ENCODE measurements around the gene CDK17.
A peak's percentile ranks its signal among the peaks of the same experiment; 100 is the strongest.
"Not testable (repeated sequence)": the region's sequence is repeated elsewhere in the genome, so short reads cannot be mapped to it uniquely, and the experiment has no call there.

Gene CDK17

DNA sequence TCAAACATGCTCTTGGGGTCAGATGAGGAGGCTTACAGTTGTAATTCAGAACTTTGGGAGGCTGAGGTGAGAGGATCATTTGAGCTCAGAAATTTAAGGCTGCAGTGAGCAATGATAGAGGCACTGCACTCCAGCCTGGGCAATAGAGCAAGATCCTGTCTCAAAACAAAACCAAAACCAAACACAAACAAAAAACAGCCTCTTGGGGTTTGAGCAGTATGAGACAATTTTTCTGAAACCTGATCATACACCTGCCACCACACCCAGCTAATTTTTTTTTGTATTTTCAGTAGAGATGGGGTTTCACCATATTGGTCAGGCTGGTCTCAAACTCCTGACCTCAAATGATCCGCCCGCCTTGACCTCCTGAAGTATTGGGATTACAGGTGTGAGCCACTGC is 17.4 kb upstream of the CDK17 start:
- DNase-seq (ENCODE audit: low spot score), result not testable (repeated sequence)

DNA sequence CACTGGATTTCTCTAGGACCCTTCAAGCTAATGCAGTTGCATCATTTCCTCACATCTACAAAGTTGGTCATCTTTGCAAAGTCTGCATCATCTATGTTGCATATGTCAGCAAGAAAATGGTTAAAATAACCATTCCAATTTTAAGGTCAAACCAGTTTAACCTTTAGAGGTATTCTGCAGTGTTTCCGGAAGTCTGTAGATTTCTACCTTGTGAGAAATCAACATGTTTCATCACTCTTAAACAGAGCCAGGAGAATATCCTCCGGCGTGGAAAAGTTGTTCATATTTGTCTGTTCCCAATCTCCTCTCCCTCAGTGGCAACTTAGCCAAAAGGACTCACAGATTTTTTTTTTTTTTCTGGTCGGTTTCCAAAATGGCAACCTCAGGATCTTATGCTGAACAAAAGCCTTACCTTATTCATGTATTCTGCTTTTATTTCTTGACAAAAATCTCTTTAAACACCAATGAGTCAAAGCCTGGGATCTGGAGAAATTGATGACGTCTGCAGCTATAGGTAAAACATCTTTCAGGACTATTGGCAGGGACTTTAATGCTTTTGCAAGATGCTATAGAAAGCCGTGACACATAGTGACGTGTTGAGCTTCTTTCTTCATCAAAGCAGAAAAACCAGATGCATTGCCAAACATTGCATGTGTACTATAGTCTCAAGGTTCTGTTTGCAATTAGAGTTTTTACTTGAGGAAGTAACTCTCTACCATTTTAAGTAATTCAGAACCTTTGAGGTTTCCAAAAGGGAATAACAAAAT is 16.0 kb upstream of the CDK17 start:
- DNase-seq (ENCODE audit: low spot score), result no peak

DNA sequence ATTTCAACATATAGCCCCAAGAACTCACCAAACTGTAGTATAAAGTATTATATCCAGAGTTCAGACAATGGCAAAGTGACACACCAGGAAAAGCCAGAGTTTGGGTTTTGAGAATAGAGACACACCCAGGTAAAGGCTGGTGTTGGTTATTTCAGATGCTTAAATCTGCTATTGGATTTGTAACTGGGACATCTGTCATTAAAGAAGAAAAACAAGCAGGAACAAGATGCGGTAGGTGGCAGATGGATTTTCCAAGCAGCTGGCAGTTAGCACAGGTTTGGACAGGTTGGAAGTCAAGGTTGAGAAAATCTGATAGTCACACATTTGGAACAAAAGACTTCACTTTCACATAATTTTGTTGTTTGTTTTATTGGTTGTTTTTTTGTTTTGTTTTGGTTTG is 14.4 kb upstream of the CDK17 start:
- no peak for DNase-seq (ENCODE audit: low spot score)

DNA sequence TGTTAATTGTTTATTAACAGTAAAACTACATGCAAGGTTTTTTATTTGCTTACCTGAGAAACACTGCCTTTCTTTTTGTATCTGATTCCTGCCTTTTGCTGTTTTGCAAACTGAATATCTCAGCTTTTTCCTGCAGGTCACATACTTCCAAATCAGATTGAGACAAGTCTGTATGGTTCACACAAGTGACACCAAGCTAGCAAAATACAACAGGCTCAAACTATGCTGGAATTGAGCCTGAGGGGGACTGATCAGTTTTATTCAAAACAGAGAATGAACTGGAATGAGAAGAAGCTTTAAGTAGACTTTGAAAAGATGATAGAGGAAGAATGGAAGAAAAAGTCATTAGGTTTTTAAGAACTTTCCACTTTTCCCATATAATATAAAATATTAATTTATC is 12.2 kb upstream of the CDK17 start:
- no peak for DNase-seq (ENCODE audit: low spot score)

DNA sequence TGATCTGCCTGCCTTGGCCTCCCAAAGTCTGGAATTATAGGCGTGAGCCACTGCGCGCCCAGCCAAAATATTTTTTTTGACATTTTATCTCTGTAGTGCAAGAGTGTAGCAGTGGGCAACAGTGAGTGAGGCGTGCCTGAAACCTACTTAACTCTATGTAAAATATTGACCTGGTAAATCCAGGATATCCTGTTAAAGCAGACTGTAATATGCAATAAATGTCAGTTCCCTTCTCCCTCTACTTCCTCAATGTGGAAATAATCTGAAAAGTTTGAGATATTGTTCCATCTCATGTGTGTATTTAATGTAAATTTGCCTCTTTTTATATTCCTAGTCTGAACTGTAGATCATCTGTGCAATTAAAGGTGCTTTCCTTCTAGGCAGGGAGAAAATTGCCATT is 9.5 kb upstream of the CDK17 start:
- no peak for DNase-seq (ENCODE audit: low spot score)

DNA sequence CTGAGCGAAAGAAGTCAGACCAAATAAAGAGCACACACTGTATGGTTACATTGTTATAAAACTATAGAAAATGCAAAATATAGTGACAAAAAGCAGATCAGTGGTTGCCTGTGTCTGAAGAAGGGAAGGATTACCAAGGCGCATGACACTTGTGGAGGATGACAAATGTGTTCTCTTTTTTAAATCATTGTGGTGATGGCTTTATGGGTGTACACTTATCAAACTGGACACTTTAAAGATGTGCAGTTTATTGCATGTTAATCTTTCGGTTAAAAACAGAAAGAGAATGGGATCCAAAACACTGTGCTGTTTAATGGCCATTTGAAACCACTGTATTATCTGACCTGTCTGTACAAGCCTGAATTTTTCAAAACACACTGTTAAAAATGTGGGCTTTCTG is 8.8 kb upstream of the CDK17 start:
- DNase-seq (ENCODE audit: low spot score), result no peak

DNA sequence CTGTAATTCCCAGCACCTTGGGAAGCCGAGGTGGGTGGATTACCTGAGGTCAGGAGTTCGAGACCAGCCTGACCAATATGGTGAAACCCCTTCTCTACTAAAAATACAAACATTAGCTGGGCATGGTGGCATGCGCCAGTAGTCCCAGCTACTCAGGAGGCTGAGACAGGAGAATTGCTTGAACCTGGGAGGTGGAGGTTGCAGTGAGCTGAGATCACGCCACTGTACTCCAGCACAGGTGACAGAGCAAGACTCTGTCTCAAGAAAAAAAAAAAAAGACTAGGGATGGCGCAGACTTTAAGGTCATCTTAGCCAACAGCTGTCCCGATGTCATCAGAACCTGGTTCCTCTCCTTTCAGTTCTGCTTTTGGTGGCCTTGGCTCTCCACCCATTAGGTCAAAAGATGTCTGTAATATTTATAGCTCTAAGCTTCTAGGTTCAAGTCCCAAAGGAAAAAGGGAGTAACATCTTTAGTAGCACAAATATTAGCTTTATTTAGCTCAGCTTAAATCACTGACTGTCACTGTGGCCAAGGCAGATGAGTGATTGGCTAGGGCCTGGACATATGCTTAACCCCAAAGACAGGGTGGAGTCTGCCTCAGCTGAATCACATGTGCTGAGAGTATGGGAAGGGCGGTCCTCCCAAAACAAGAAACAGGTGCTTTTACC is 7.3 kb upstream of the CDK17 start:
- not testable (repeated sequence) for DNase-seq (ENCODE audit: low spot score)

DNA sequence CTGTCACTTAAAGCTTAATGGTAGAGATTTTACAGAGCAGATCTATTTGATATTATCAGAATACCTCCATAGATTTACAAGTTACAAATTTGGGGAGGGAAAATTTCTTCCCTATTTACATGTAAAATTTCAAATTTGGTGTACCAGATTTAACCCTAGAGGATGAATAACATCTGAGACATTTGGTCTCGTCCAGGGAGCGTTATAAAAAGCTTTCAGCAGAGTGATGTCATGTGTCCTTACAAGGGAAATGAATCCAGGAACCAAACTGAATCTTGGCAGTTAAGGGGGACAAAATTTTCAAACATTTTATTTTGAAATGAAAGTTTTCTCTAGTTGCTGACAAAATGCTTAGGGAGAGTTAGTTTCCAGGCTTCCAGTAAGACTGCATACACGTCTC is 4.5 kb upstream of the CDK17 start:
- DNase-seq (ENCODE audit: low spot score), result no peak

DNA sequence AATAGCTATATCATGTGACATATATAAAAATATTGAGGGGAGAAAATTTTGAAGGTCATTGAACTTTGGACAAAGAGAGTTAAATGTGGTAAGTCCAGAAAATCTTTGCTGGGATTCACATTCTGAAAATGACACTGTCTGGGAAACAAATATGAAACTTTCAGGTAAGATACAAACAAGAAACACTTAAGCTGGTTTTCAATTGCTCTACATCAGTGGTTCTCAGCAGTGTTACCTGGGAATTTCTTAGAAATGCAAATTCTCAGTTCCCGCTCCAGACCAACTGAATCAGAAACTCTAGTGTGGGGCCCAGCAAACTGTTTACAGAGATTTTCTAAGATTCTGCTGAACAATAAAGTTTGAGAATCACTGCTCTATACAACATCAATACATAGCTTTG is 3.6 kb upstream of the CDK17 start:
- DNase-seq (ENCODE audit: low spot score), result no peak

DNA sequence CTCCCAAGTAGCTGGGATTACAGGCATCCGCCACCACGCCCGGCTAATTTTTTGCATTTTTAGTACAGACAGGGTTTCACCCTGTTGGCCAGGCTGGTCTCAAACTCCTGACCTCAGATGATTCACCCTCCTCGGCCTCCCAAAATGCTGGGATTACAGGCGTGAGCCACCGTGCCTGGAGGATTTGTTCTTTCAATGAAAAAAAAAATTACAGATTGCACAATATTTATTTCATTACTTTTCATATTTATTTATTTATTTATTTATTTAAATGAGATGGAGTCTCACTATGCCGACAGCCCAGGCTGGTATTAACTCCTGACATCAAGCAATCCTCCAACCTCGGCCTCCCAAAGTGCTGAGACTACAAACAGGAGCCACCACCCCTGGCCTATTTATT is 2.3 kb upstream of the CDK17 start:
- DNase-seq (ENCODE audit: low spot score), result not testable (repeated sequence)

DNA sequence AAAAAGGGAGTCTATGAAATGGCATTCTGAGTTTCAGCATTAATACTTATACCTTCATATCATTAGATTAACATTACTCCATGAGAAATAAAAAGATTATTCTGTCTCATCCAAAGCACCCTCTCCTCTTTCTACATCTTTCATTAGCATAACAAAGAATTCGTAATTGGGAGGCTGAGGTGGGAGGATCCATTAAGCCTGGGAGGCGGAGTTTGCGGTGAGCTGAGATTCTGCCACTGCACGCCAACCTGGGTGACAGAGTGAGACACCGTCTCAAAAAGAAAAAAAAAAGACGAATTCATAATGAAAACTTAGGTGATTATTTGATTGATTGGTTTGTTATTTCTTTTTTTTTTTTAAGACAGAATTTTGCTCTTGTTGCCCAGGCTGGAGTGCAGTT is 1.8 kb upstream of the CDK17 start:
- DNase-seq (ENCODE audit: low spot score), result peak; percentile 34

DNA sequence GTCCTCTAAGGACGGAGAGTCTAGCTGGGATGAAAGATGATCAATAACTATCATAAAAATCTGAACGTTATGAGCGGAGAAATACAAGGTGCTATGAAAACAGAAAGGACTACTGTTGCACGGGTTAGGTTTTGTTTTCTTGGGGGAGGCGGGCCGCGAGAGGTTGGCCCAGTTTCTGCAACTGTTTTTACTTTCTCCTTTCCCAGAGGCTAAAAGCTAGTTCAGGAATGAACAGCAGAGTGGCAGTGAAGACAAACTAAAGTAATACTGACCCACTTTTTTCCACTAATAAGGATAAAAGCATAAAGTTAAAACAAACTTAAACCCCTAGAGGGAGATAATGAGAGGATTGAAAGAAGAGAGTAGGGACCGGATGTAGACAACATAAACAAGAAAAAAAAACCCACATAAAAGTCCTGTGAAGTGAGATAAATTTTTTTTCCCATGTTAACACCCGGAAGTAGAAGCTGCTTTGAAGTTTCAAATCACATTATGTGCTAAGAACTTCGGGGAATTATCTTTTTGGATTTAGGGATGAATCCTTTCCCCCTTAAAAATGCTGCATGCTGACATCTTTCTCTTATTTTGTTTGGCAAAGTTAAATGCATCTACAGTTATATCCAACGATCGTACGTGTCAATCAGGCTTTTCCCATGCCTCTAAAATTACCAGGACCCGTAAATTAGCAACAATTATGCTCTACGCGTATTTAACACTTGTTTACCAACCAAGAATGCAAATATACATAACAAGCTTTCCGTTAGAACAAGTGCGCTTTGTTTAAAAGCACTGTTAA is 1.0 kb upstream of the CDK17 start:
- peak; percentile 78 for DNase-seq (ENCODE audit: low spot score)

DNA sequence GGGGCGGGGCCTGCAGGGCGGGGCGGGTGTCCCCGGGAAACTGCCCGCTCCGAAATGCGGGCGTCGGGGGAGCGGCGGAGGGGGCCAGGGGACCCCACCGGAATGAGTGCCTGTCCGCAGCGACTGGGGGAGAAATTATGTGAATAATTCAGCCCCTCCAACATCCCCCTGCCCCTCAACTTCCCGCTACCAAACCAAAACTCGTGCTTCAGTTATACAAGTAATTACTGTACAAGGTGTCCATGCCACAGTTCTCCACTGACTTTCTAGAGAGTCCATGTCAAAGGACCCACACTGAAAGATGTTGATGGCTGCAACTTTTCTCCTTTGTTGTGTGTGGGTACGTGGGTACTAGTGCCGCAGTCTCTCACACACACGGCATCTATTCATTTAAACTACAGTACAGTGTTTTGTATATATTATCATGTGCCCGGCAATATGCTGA is 414 bp upstream of the CDK17 start:
- no peak for DNase-seq (ENCODE audit: low spot score)

DNA sequence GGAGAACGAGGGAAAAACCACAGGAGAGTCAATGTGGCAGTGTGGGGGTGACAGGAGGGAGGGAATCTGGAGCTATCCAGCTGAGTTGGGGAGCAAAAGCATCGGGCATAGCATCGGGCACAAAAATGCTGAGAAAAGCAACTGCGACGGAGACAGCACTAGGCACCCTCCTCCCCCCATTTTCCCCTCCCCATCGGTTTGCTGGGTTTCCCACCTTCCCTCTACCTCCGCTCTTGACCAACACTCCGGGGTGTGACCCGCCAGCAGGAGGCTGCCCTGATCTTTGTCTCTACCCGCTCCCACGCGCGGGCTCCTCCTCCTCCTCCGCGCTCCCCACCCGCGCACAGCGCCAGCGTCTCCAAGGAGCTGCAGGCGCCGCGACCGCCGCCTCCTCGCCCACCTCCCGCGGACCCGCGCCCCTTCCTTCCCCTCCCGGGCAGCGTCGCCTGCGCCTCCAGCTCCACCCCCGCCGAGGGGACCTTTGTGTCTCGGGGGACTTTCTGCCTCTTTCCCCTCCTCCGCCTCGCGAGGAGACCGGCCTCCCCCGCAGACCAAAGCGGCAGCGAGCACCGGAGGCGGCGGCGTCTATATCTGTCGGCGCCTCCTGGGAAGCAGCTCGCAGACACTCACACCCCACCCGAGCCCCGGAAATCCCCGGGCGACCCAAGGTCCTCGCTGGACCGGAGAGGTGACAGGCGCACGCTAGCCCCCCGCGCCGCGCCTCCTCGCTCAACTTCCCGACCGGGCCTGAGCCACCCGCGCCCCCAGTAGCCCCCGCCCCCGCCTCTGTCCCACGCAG is 920 bp downstream of the CDK17 start:
- peak; percentile 84 for DNase-seq (ENCODE audit: low spot score)

DNA sequence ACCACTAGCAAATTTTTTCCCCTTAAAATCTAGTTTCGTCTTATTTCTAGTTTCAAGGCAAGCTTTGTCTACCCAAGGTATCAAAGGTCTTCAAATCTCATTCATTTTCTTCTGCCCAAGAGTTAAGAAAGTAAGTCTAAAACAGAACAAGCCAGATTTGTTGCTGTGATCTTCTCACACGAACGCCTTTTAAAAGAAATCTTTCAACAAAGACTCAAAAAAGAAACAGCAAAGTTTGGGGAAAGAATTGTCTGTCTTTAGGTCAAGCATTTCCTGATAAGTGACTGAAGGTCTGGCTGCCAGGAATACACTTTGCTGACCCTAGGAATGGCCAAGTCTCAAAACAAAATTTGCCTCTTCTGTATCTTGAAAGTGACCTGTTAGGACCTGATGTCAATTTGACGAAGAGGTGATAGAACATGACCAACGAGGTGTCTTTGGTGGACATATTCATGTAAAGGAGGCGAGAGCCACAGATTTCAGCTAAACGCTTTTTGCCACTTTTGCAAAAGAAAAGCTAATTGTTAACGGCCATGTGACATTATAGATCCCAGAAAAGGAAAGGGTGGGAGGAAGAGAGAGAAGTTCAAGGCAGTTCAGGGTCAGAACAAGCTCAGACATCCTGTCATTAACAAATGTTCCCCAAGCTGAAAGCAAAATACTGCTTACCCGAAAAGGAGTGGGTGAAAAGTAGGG is 1.7 kb downstream of the CDK17 start:
- no peak for DNase-seq (ENCODE audit: low spot score)

DNA sequence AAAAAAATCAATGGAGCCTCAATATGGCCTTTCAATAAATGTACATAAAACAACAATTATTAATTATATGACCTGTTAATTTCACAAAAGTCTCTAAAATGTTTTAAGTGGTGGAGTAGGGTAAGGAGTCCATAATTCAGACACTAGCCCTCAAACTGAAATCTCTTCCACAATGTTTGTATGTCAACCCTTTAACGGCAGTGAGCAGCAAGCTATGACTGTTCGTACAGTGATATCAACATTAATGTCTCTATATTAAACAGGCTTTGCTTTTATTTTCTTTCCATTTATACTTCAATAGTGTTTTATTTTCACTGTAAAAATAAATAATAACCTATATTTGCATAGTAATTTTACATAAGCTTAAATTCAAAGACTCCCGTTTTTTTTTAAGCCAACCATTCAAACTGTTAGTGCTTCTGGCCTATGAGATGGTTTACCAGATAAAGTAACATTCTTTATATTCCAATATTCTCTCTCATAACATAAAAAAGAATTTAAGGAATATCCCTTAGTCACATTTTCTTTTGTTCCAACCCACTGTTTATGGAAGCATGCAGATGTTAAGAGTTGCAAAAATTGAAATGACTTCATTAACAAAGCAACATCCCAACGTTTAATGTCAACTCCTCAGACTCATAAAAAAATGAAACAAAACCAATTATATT is 2.3 kb downstream of the CDK17 start:
- DNase-seq (ENCODE audit: low spot score), result peak; percentile 55

DNA sequence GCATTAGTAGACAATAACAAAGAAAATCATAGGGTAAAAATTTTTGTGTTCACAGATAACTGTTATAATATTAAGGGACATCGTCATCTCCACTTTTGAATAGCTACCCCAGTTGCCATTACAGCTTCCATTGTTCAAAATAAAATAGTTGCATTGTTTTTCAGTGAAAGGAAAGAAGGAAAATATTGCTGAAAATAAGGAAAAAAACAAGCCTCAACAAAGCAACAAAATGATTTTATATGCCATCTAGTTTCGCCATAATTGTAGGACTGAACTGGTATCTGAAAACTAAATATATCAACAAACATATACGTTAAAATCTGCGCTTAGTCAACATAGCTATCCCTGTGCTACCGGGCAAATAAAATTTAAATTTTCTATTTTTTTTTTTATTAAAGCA is 3.3 kb downstream of the CDK17 start:
- peak; percentile 72 for DNase-seq (ENCODE audit: low spot score)

DNA sequence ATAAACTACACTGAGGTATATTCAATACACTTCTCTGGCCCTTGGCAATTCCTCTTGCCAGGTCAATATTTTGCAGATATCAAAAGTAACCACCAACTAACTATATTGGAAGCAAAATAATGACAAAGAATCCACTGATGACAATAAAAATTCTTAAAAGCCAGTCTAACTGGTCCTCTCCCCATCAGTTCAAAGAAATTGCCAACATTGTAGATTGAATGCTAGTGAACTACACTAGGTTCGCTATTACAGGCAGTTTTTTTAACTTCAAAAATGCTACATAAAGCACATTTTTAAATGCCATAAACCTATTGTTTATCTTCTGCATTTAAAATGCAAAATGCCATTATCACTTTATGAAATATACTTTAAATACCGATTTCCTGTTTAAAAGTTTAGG is 4.0 kb downstream of the CDK17 start:
- DNase-seq (ENCODE audit: low spot score), result no peak

DNA sequence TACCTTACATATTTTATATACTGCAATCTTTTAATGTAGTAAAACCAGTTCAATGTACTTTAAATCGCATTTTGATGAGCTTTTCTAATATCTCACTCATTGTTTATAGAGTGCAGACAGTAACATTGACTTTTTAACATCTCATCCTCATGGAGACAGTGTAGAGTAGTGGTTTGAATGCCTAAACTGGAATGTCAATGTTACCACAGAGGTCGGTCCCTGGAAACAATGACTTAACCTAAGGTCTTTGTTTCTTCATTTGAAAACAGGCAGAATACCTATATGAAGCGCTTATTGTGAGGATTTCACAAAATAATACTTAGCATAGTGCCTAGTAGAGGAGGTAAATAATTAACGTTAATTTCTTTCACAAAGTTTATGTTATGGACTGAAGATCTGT is 5.0 kb downstream of the CDK17 start:
- no peak for DNase-seq (ENCODE audit: low spot score)

DNA sequence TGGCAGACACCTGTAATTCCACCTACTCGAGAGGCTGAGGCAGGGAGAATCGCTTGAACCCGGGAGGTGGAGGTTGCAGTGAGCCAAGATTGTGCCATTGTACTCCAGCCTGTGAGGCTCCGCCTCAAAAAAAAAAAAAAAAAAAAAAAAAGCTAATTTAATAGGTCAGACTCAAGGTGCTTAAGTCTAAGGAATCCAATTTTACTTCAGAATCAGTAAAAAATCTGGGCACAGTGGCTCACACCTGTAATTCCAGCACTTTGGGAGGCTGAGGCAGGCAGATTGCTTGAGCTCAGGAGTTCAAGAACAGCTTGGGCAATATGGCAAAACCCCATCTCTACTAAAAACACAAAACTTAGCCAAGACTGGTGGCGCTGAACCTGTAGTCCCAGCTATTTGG is 7.0 kb downstream of the CDK17 start:
- not testable (repeated sequence) for DNase-seq (ENCODE audit: low spot score)

DNA sequence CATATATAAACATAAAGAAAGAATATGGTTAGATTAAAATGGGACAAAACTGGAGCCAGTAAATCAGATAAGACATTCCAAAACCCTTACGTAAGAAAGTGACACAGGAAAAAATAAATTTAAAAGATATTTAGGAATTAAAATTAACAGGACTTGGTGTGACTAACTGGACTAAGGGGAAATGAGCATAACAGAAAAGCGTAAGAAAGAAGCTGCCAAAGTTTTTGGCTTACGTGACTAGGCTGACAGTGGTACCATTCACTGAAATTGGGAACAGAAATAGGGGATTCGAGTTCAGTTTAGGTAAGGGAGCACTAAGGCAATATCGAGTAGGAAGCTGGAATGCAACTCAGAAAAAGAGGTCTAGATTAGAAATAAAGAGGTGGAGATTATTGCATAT is 7.8 kb downstream of the CDK17 start:
- no peak for DNase-seq (ENCODE audit: low spot score)
